ENCODE data around the gene PTPRA. TPM values are rescaled to one million over a fixed set of nuclear protein-coding genes. Genes with fewer than 3 reads are reported as not detected.
"Not testable (repeated sequence)": the region's sequence is repeated elsewhere in the genome, so short reads cannot be mapped to it uniquely, and the experiment has no call there.

PTPRA gene
- total RNA-seq, 1 experiment from 2014 or later = 47.2 TPM

GRCh38 chr20:3021777-3022176, 148.5 kb downstream of the PTPRA start (continued):
- TF ChIP-seq ZNF532 (CRISPR knock-in tag; IDR thresholded peaks at IDR 0.05; ENCODE audit: borderline replicate concordance) (no peak), RELA (CRISPR knock-in tag; IDR thresholded peaks at IDR 0.05; ENCODE audit: borderline replicate concordance) (no peak), GRHL2 (CRISPR knock-in tag; IDR thresholded peaks at IDR 0.05; ENCODE audit: insufficient replicate concordance, severe bottlenecking) (no peak), ZNF396 (CRISPR knock-in tag; IDR thresholded peaks at IDR 0.05; ENCODE audit: borderline replicate concordance) (no peak)
- TF ChIP-seq, protein P1, sequence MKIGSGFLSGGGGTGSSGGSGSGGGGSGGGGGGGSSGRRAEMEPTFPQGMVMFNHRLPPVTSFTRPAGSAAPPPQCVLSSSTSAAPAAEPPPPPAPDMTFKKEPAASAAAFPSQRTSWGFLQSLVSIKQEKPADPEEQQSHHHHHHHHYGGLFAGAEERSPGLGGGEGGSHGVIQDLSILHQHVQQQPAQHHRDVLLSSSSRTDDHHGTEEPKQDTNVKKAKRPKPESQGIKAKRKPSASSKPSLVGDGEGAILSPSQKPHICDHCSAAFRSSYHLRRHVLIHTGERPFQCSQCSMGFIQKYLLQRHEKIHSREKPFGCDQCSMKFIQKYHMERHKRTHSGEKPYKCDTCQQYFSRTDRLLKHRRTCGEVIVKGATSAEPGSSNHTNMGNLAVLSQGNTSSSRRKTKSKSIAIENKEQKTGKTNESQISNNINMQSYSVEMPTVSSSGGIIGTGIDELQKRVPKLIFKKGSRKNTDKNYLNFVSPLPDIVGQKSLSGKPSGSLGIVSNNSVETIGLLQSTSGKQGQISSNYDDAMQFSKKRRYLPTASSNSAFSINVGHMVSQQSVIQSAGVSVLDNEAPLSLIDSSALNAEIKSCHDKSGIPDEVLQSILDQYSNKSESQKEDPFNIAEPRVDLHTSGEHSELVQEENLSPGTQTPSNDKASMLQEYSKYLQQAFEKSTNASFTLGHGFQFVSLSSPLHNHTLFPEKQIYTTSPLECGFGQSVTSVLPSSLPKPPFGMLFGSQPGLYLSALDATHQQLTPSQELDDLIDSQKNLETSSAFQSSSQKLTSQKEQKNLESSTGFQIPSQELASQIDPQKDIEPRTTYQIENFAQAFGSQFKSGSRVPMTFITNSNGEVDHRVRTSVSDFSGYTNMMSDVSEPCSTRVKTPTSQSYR (CRISPR knock-in tag; IDR thresholded peaks at IDR 0.05) = no peak

DNA sequence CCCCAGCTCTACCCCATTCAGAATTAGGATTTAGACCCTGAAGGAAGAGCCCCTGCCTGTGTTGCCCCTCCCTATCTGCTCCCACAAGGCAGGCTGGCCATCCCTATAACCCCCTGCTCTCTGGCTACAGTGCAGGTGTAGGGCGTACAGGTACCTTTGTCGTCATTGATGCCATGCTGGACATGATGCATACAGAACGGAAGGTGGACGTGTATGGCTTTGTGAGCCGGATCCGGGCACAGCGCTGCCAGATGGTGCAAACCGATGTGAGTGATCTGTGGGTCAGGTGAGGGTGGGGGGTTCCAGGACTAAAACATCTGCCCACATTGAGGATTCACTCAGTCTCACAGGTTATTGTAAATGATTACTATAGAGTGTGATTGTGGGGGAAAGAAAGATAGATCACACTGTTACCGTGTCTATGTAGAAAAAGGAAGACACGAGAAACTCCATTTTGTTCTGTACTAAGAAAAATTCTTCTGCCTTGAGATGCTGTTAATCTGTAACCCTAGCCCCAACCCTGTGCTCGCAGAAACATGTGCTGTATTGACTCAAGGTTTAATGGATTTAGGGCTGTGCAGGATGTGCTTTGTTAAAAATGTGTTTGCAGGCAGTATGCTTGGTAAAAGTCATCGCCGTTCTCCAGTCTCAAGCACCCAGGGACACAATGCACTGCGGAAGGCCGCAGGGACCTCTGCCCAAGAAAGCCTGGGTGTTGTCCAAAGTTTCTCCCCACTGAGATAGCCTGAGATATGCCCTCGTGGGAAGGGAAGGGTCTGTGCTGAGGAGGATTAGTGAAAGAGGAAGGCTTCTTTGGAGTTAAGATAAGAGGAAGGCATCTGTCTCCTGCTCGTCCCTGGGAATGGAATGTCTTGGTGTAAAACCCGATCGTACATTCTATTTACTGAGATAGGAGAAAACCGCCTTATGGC, 149.5 kb downstream of the PTPRA start:
- CTCF ChIA-PET; ATAC-seq; H3K4me3 Mint-ChIP-seq; H3K27ac Mint-ChIP-seq; H3K9me3 Mint-ChIP-seq; POLR2A ChIA-PET; DNase-seq (ENCODE audit: low spot score); H3K4me1 Mint-ChIP-seq; H3K27me3 Mint-ChIP-seq (ENCODE audit: low read depth): not testable (repeated sequence)
- peaks cover 70% of the 10 kb centered on the region for H3K36me3 Mint-ChIP-seq

DNA sequence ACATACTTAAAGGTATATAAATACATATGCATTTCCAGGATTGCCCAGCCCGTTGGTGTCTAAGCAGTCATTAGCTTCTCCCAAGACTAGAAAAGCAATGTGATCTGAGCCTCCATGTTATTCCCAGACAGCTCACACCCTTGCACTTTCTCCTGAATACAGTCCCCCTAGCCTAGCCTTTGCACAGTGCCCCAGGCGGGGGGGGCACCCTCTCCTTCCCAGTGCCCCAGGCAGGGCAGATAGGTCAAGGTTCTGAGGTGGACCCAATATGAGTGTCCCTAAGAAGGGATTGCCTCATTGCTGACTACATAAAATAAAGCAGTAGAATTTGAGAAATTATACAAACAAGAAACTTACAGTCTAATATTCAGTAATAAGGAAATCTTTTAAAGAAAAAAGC, 154.7 kb downstream of the PTPRA start:
- no peaks in the 10 kb centered on the region for H3K9me3 Mint-ChIP-seq
- no peaks in the 10 kb centered on the region for H3K4me1 Mint-ChIP-seq
- DNase-seq (ENCODE audit: low spot score) (no peak), ATAC-seq (no peak)
- H3K27ac Mint-ChIP-seq = no peak overlapping the region
- POLR2A ChIA-PET = no interaction called here
- H3K36me3 Mint-ChIP-seq = peaks cover 51% of the 10 kb centered on the region
- H3K27me3 Mint-ChIP-seq (ENCODE audit: low read depth) = no peaks in the 10 kb centered on the region
- H3K4me3 Mint-ChIP-seq = no peak overlapping the region
- CTCF ChIA-PET = no interaction called here
- TF ChIP-seq OVOL2 (CRISPR knock-in tag; IDR thresholded peaks at IDR 0.05; ENCODE audit: borderline replicate concordance) = no peak
- no peak for TF ChIP-seq NR3C1 (CRISPR knock-in tag; conservative IDR thresholded peaks at IDR 0.05; ENCODE audit: low read depth)
- TF ChIP-seq PREB (CRISPR knock-in tag; IDR thresholded peaks at IDR 0.05; ENCODE audit: borderline replicate concordance) = no peak
- no peak for TF ChIP-seq TEAD1 (CRISPR knock-in tag; IDR thresholded peaks at IDR 0.05)
- no peak for TF ChIP-seq USF2 (CRISPR knock-in tag; IDR thresholded peaks at IDR 0.05)
- TF ChIP-seq, protein P2, sequence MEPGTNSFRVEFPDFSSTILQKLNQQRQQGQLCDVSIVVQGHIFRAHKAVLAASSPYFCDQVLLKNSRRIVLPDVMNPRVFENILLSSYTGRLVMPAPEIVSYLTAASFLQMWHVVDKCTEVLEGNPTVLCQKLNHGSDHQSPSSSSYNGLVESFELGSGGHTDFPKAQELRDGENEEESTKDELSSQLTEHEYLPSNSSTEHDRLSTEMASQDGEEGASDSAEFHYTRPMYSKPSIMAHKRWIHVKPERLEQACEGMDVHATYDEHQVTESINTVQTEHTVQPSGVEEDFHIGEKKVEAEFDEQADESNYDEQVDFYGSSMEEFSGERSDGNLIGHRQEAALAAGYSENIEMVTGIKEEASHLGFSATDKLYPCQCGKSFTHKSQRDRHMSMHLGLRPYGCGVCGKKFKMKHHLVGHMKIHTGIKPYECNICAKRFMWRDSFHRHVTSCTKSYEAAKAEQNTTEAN (CRISPR knock-in tag; IDR thresholded peaks at IDR 0.05) = no peak
- no peak for TF ChIP-seq CREB1 (CRISPR knock-in tag; IDR thresholded peaks at IDR 0.05)
- TF ChIP-seq ELF4 (CRISPR knock-in tag; IDR thresholded peaks at IDR 0.05; ENCODE audit: low read depth) = no peak
- TF ChIP-seq ZNF219 (CRISPR knock-in tag; IDR thresholded peaks at IDR 0.05; ENCODE audit: borderline replicate concordance) = no peak
- no peak for TF ChIP-seq E2F4 (CRISPR knock-in tag; IDR thresholded peaks at IDR 0.05; ENCODE audit: borderline replicate concordance, low read depth)
- TF ChIP-seq ERG (CRISPR knock-in tag; IDR thresholded peaks at IDR 0.05) = no peak
- TF ChIP-seq, protein P3, sequence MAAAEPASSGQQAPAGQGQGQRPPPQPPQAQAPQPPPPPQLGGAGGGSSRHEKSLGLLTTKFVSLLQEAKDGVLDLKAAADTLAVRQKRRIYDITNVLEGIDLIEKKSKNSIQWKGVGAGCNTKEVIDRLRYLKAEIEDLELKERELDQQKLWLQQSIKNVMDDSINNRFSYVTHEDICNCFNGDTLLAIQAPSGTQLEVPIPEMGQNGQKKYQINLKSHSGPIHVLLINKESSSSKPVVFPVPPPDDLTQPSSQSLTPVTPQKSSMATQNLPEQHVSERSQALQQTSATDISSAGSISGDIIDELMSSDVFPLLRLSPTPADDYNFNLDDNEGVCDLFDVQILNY (CRISPR knock-in tag; IDR thresholded peaks at IDR 0.05) = no peak

Data from WTC11 (cell line).